AG04450 (cell line): Measurements from ENCODE around the gene OOSP3. TPM values are rescaled to one million over a fixed set of nuclear protein-coding genes. Genes with fewer than 3 reads are reported as not detected.

ENCODE experiments used
- CTCF ChIA-PET: fragments of 300-600, 350-600 bp; formaldehyde crosslinking; extraction: SDS; loops from one replicate; lab custom pipeline; 2022; ENCODE audit warnings: antibody characterized with exemption, inconsistent platforms; lab: Charles Lee
- POLR2A ChIA-PET: fragments of 350-600 bp; formaldehyde crosslinking; extraction: SDS; loops from one replicate; lab custom pipeline; 2021; ENCODE audit warnings: antibody characterized with exemption, inconsistent platforms; lab: Yijun Ruan, JAX
- DNase-seq: peaks from one replicate; pipeline ENCODE4 v3.0.0-alpha.2; 2011; ENCODE audit warnings: low read depth, low spot score
- H3K27ac ChIP-seq: one replicate; pipeline ENCODE4 v1.5.1; 2012; ENCODE audit warnings: low read depth, low read length, control low read depth
- H3K27me3 ChIP-seq: one replicate; pipeline ENCODE4 v1.6.0; 2012; ENCODE audit warnings: low read length; ENCODE audit not compliant: control insufficient read depth, insufficient read depth
- H3K4me3 ChIP-seq: 2 replicates; pipeline ENCODE4 v1.5.1; 2011; ENCODE audit warnings: mild to moderate bottlenecking, low read depth, low read length, control low read depth
- H3K9me3 ChIP-seq: 2 replicates; pipeline ENCODE4 v1.5.1; 2012; ENCODE audit warnings: low read length; ENCODE audit not compliant: control insufficient read depth, insufficient read depth
- CTCF ChIP-seq: IDR thresholded peaks from 2 replicates; pipeline ENCODE4 v1.5.1; 2011; ENCODE audit warnings: low read depth, low read length, control low read depth, inconsistent platforms
- polyA plus RNA-seq: library from polyadenylated mRNA; depleted of rRNA; stranded (reverse); fragments of >200 nt; gene quantifications from 2 replicates; pipeline ENCODE4 v1.2.3, GENCODE V29; 2011

Gene OOSP3
- polyA plus RNA-seq, 1 experiment: not detected

DNA sequence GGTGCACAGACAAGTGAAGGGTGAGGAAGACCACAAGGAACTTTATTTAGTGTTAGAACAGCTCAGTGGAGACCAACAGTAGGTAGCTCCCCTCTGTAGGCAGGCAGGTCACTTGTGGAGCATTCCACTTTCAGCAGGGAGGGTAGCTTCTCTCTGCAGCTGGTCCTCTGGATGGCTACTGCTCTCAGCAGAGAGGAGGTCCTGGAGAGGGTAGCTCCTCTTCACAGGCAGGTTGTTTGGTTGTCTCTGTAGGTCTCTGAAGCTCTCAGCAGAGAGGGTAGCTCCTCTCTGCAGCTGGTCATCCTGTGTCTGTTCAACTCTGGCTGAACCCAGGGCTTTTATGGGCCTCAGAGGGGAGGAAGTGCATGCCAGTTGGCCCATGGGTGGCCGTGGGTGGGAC is 53.1 kb downstream of the OOSP3 start:
- Histone ChIP-seq H3K27me3 (no peaks in the 10 kb centered on the region), H3K9me3 (peaks cover 6% of the 10 kb centered on the region), H3K4me3 (no peak overlapping the region), H3K27ac (no peak overlapping the region)
- DNase-seq: no peak
- ChIA-PET CTCF (no interaction called here), POLR2A (no interaction called here)
- no peak for TF ChIP-seq CTCF

- POLR2A ChIA-PET: no interaction called here
- Histone ChIP-seq H3K27ac (no peak within 1 kb of the TSS), H3K9me3 (peaks cover 6% of the 10 kb centered on the region; the same call in 1 of the 2 replicates), H3K4me3 (no peak within 1 kb of the TSS), H3K27me3 (no peaks in the 10 kb centered on the region)
- CTCF ChIA-PET: no interaction called here
- DNase-seq: no peak
- no peak for TF ChIP-seq CTCF
Measured at GRCh38 chr11:59938132-59938531, 59.5 kb downstream of the OOSP3 start, which contains the start of gene OOSP1. Gene OOSP1 (plus strand): TSS chr11:59938432. CDS start chr11:59938455, 23 bp downstream.

DNA sequence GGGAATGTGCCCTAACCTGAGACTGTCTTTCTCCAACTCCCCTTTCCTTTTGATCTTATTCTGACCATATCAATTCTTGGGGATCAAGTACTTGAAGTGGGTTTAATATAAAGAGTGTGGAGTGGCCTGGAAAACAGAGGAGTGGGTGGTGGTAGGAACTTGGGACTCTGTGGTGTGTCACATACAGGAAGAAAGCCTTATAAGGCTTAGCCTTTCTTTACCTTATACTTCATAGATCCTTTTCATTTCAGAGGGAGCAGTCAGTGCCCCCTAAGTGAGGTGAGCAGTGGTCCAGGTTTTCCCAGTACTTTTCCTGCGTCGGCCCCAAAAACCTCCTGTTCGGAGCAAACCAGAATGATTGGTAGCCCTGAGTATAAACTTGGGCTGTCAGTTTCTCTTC is 60.1 kb downstream of the OOSP3 start:
- CTCF ChIA-PET: no interaction called here
- no peaks in the 10 kb centered on the region for H3K27me3 ChIP-seq
- POLR2A ChIA-PET: no interaction called here

GRCh38 chr11:59939482-59939881 is 60.9 kb downstream of the OOSP3 start:
- no peak overlapping the region for H3K27ac ChIP-seq
- H3K4me3 ChIP-seq: no peak overlapping the region
- no peak for DNase-seq
- H3K27me3 ChIP-seq: no peaks in the 10 kb centered on the region
- TF ChIP-seq CTCF: no peak
- ChIA-PET POLR2A (no interaction called here), CTCF (no interaction called here)
- H3K9me3 ChIP-seq: peaks cover 9% of the 10 kb centered on the region; the same call in 1 of the 2 replicates

More for the DNA sequence above, 60.1 kb downstream of the OOSP3 start:
- TF ChIP-seq CTCF: no peak
- no peak overlapping the region for H3K4me3 ChIP-seq
- DNase-seq: no peak
- H3K9me3 ChIP-seq: peaks cover 6% of the 10 kb centered on the region; the same call in 1 of the 2 replicates
- H3K27ac ChIP-seq: no peak overlapping the region

- Histone ChIP-seq H3K27ac (no peak overlapping the region), H3K9me3 (peaks cover 13% of the 10 kb centered on the region; the same call in 1 of the 2 replicates), H3K27me3 (no peaks in the 10 kb centered on the region), H3K4me3 (no peak overlapping the region)
- POLR2A ChIA-PET: no interaction called here
- no peak for DNase-seq
- no peak for TF ChIP-seq CTCF
- CTCF ChIA-PET: no interaction called here
Measured at GRCh38 chr11:59941091-59941490, 62.5 kb downstream of the OOSP3 start.
